Measurements from ENCODE around the gene ALKAL2.

ALKAL2 gene

GRCh38 chr2:309954-310510, 22.1 kb upstream of the ALKAL2 start:
- Histone ChIP-seq H3K36me3 (ENCODE audit: insufficient read depth, low read length) (no peaks in the 10 kb centered on the region), H3K9ac (ENCODE audit: low read length) (no peak overlapping the region), H3K27ac (ENCODE audit: low read depth, low read length, poor library complexity, severe bottlenecking) (no peak overlapping the region), H3K79me2 (ENCODE audit: insufficient read depth, low read length) (no peaks in the 10 kb centered on the region), H3K27me3 (ENCODE audit: insufficient read depth, low read length) (no peaks in the 10 kb centered on the region), H3F3A (ENCODE audit: insufficient read depth, low read length) (no peaks in the 10 kb centered on the region), H3K9me2 (ENCODE audit: low read depth, low read length) (no peaks in the 10 kb centered on the region), H4K20me1 (ENCODE audit: insufficient read depth, low read length) (no peaks in the 10 kb centered on the region), H3K4me2 (ENCODE audit: low read length) (no peak overlapping the region), H3K9me3 (ENCODE audit: low read length) (no peaks in the 10 kb centered on the region), H3K4me3 (ENCODE audit: low read depth, low read length, poor library complexity, severe bottlenecking) (no peak overlapping the region), H2AFZ (ENCODE audit: low read length) (no peak overlapping the region), H3K4me1 (ENCODE audit: insufficient read depth, low read length, severe bottlenecking) (peaks cover 3% of the 10 kb centered on the region)
- TF ChIP-seq CTCF (IDR thresholded peaks at IDR 0.05; ENCODE audit: low read length) (no peak), EZH2 (IDR thresholded peaks at IDR 0.05; ENCODE audit: borderline replicate concordance, low read length) (no peak)

GRCh38 chr2:309148-309953, 21.5 kb upstream of the ALKAL2 start:
- Histone ChIP-seq H3K79me2 (ENCODE audit: insufficient read depth, low read length) (no peaks in the 10 kb centered on the region), H3K4me3 (ENCODE audit: low read depth, low read length, poor library complexity, severe bottlenecking) (no peak overlapping the region), H3K9me2 (ENCODE audit: low read depth, low read length) (no peaks in the 10 kb centered on the region), H3F3A (ENCODE audit: insufficient read depth, low read length) (no peaks in the 10 kb centered on the region), H2AFZ (ENCODE audit: low read length) (no peak overlapping the region), H3K4me2 (ENCODE audit: low read length) (no peak overlapping the region), H3K9me3 (ENCODE audit: low read length) (no peaks in the 10 kb centered on the region), H3K9ac (ENCODE audit: low read length) (no peak overlapping the region), H4K20me1 (ENCODE audit: insufficient read depth, low read length) (no peaks in the 10 kb centered on the region), H3K27me3 (ENCODE audit: insufficient read depth, low read length) (no peaks in the 10 kb centered on the region), H3K4me1 (ENCODE audit: insufficient read depth, low read length, severe bottlenecking) (peaks cover 3% of the 10 kb centered on the region), H3K27ac (ENCODE audit: low read depth, low read length, poor library complexity, severe bottlenecking) (no peak overlapping the region), H3K36me3 (ENCODE audit: insufficient read depth, low read length) (no peaks in the 10 kb centered on the region)
- no peak for TF ChIP-seq EZH2 (IDR thresholded peaks at IDR 0.05; ENCODE audit: borderline replicate concordance, low read length)
- TF ChIP-seq CTCF (IDR thresholded peaks at IDR 0.05; ENCODE audit: low read length), result no peak

GRCh38 chr2:305366-305765, 17.5 kb upstream of the ALKAL2 start:
- Histone ChIP-seq H3K4me1 (ENCODE audit: insufficient read depth, low read length, severe bottlenecking) (no peaks in the 10 kb centered on the region), H3K36me3 (ENCODE audit: insufficient read depth, low read length) (no peaks in the 10 kb centered on the region), H3K27ac (ENCODE audit: low read depth, low read length, poor library complexity, severe bottlenecking) (no peak overlapping the region), H3K27me3 (ENCODE audit: insufficient read depth, low read length) (no peaks in the 10 kb centered on the region), H3K4me2 (ENCODE audit: low read length) (no peak overlapping the region), H3K9me2 (ENCODE audit: low read depth, low read length) (no peaks in the 10 kb centered on the region), H3K79me2 (ENCODE audit: insufficient read depth, low read length) (no peaks in the 10 kb centered on the region), H2AFZ (ENCODE audit: low read length) (no peak overlapping the region), H3F3A (ENCODE audit: insufficient read depth, low read length) (no peaks in the 10 kb centered on the region), H3K9ac (ENCODE audit: low read length) (no peak overlapping the region), H3K9me3 (ENCODE audit: low read length) (no peaks in the 10 kb centered on the region), H3K4me3 (ENCODE audit: low read depth, low read length, poor library complexity, severe bottlenecking) (no peak overlapping the region), H4K20me1 (ENCODE audit: insufficient read depth, low read length) (no peaks in the 10 kb centered on the region)
- TF ChIP-seq EZH2 (IDR thresholded peaks at IDR 0.05; ENCODE audit: borderline replicate concordance, low read length) (no peak), CTCF (IDR thresholded peaks at IDR 0.05; ENCODE audit: low read length) (no peak)

All from OCI-LY1 (cell line).